ENCODE data around the gene TMEM53. TPM values are rescaled to one million over a fixed set of nuclear protein-coding genes. Genes with fewer than 3 reads are reported as not detected.

The TMEM53 gene
- total and polyA plus RNA-seq, 8 donors: 8.5 to 18.8 (median 9.7) TPM

GRCh38 chr1:44664730-44665370 is 9.4 kb downstream of the TMEM53 start:
- Histone ChIP-seq H3K9me3 (no peaks in the 10 kb centered on the region), H3K27ac (no peak overlapping the region), H3K4me3 (no peak overlapping the region), H3K27me3 (no peaks in the 10 kb centered on the region), H3K4me1 (peaks cover 0 to 4% of the 10 kb centered on the region in 2 donors), H3K36me3 (no peaks in the 10 kb centered on the region)
- ATAC-seq: no peak
- TF ChIP-seq, protein P1, sequence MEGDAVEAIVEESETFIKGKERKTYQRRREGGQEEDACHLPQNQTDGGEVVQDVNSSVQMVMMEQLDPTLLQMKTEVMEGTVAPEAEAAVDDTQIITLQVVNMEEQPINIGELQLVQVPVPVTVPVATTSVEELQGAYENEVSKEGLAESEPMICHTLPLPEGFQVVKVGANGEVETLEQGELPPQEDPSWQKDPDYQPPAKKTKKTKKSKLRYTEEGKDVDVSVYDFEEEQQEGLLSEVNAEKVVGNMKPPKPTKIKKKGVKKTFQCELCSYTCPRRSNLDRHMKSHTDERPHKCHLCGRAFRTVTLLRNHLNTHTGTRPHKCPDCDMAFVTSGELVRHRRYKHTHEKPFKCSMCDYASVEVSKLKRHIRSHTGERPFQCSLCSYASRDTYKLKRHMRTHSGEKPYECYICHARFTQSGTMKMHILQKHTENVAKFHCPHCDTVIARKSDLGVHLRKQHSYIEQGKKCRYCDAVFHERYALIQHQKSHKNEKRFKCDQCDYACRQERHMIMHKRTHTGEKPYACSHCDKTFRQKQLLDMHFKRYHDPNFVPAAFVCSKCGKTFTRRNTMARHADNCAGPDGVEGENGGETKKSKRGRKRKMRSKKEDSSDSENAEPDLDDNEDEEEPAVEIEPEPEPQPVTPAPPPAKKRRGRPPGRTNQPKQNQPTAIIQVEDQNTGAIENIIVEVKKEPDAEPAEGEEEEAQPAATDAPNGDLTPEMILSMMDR (IDR thresholded peaks at IDR 0.05): no peak
- no peak for DNase-seq
- intact Hi-C loops (cut with DNase I): no loop called here

DNA sequence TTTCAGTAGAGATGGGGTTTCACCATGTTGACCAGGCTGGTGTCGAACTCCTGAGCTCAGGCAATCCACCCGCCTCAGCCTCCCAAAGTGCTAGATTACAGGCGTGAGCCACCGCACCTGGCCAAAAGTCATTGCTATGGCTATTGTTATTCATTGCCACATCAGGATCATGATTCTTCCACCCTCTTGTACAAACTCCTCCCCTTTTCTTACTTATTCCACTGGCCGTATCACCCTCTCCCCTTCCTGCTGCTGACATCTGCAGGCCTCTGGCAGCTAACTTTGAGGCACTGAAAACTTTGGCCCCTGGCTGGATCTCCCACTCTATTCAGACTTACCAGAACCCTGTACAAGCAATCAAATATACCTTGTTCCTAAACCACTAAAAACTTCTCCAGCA is 10.9 kb downstream of the TMEM53 start:
- Histone ChIP-seq H3K4me1 (peaks cover 0 to 4% of the 10 kb centered on the region in 2 donors), H3K9me3 (no peaks in the 10 kb centered on the region), H3K27me3 (no peaks in the 10 kb centered on the region), H3K36me3 (peaks cover 0 to 6% of the 10 kb centered on the region in 2 donors), H3K27ac (no peak overlapping the region), H3K4me3 (no peak overlapping the region)
- TF ChIP-seq, protein P1 (IDR thresholded peaks at IDR 0.05): no peak
- intact Hi-C loops (cut with DNase I): no loop called here
- no peak for DNase-seq
- no peak for ATAC-seq

GRCh38 chr1:44662683-44663030 is 11.6 kb downstream of the TMEM53 start:
- Histone ChIP-seq H3K36me3 (peaks cover 0 to 6% of the 10 kb centered on the region in 2 donors), H3K27me3 (no peaks in the 10 kb centered on the region), H3K9me3 (no peaks in the 10 kb centered on the region), H3K4me1 (peaks cover 0 to 4% of the 10 kb centered on the region in 2 donors), H3K27ac (no peak overlapping the region), H3K4me3 (no peak overlapping the region)
- DNase-seq: no peak
- TF ChIP-seq, protein P1 (IDR thresholded peaks at IDR 0.05): no peak
- intact Hi-C loops (cut with DNase I): no loop called here
- ATAC-seq: no peak

- Histone ChIP-seq H3K27ac (no peak overlapping the region), H3K4me3 (no peak overlapping the region), H3K27me3 (no peaks in the 10 kb centered on the region), H3K4me1 (peaks cover 0 to 4% of the 10 kb centered on the region in 2 donors), H3K36me3 (peaks cover 0 to 6% of the 10 kb centered on the region in 2 donors), H3K9me3 (no peaks in the 10 kb centered on the region)
- intact Hi-C loops (cut with DNase I): no loop called here
- DNase-seq: no peak
- TF ChIP-seq, protein P1 (IDR thresholded peaks at IDR 0.05): no peak
- ATAC-seq: no peak
Observed at GRCh38 chr1:44661781-44662682, 12.2 kb downstream of the TMEM53 start.

DNA sequence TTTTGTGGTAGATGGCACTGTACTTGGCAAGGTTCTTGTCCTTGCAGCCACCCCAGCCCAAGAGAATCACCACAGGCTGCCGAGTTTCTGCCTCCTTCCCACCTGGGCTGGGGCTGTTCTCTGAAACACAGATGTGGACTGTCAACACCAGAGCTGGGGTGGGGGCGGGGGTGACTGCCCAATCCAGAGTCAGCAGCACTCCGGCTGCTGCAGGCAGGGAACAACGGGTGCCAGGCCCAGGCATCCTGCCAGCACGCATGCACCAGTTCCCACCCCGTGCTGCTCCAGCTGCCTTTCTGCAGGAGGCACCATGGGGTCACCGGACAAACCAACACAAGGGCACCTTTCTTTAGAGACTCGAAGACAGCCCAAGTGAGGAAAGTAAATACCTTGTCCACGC is 14.1 kb downstream of the TMEM53 start:
- H3K4me1 ChIP-seq: peaks cover 0 to 4% of the 10 kb centered on the region in 2 donors
- ATAC-seq (peak; percentile 75), DNase-seq (peak in 1 of 4 donors; percentile 52)
- H3K27me3 ChIP-seq: no peaks in the 10 kb centered on the region
- TF ChIP-seq, protein P1 (IDR thresholded peaks at IDR 0.05): no peak
- no peak overlapping the region for H3K4me3 ChIP-seq
- H3K27ac ChIP-seq: no peak overlapping the region
- peaks cover 0 to 8% of the 10 kb centered on the region in 2 donors for H3K36me3 ChIP-seq
- H3K9me3 ChIP-seq: no peaks in the 10 kb centered on the region
- intact Hi-C loops (cut with DNase I): no loop called here
